Measurements from ENCODE around the gene CRB3.

The CRB3 gene

DNA sequence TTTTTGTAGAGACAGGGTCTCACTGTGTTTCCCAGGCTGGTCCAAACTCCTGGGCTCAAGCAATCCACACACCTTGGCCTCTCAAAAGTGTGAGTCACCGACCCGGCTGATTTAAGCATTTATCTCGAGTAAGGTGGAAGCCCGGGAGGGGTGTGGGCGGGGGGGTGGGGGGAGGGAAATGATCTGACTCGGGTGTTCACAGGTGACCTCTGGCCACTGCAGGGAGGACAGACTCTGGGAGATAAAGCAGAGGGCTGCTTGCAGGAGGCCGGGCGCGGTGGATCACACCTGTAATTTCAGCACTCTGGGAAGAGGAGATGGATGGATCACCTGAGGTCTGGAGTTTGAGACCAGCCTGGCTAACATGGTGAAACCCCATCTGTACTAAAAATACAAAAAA, 9.6 kb downstream of the CRB3 start:
- H3K4me3 Mint-ChIP-seq: no peak overlapping the region
- peaks cover 3% of the 10 kb centered on the region for H3K4me1 Mint-ChIP-seq (ENCODE audit: low read depth)
- H3K9me3 Mint-ChIP-seq (ENCODE audit: low read depth): no peaks in the 10 kb centered on the region
- no peaks in the 10 kb centered on the region for H3K27me3 Mint-ChIP-seq
- peaks cover 4% of the 10 kb centered on the region for H3K36me3 Mint-ChIP-seq
- no peak overlapping the region for H3K27ac Mint-ChIP-seq

DNA sequence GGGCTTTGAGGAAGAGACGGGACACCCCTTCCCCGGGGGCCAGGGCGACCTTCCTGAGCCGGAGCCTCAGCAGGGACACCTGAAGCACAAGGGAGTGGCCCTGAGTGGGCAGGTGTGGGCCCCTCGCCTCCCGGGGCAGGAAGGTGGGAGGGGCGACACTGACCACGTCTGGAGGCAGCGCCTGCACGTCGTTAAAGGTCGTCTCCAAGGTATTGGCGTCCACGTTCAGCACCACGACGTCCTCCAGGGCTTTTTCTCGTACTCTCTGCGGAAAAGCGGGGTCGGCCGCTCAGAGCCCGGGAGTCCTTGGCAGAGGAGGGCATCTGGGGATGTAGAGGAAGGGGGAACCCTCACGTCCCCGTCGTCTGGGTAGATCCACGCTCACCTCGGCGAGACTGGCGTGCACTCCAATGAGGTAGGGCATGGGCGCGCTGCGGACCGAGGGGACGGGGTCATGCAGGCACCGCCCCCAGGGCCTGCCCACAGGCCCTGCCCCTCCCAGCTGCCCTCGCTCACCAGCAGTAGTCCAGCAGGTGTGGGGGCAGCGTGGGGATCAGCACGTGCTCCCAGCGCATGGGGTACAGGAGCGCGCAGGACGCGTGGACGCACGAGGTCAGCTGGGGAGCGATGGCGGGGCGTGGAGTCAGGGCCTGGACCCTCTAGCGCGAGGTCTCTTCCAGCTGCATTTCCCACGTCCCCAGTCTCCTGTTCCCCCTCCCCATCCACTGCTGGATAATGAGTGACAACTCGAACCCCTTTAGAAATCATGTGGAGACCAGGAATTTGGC, 11.4 kb downstream of the CRB3 start:
- peaks cover 14% of the 10 kb centered on the region for H3K4me1 Mint-ChIP-seq (ENCODE audit: low read depth)
- H3K27ac Mint-ChIP-seq: no peak overlapping the region
- no peaks in the 10 kb centered on the region for H3K36me3 Mint-ChIP-seq
- H3K4me3 Mint-ChIP-seq: no peak overlapping the region
- H3K27me3 Mint-ChIP-seq: no peaks in the 10 kb centered on the region
- H3K9me3 Mint-ChIP-seq (ENCODE audit: low read depth): no peaks in the 10 kb centered on the region

DNA sequence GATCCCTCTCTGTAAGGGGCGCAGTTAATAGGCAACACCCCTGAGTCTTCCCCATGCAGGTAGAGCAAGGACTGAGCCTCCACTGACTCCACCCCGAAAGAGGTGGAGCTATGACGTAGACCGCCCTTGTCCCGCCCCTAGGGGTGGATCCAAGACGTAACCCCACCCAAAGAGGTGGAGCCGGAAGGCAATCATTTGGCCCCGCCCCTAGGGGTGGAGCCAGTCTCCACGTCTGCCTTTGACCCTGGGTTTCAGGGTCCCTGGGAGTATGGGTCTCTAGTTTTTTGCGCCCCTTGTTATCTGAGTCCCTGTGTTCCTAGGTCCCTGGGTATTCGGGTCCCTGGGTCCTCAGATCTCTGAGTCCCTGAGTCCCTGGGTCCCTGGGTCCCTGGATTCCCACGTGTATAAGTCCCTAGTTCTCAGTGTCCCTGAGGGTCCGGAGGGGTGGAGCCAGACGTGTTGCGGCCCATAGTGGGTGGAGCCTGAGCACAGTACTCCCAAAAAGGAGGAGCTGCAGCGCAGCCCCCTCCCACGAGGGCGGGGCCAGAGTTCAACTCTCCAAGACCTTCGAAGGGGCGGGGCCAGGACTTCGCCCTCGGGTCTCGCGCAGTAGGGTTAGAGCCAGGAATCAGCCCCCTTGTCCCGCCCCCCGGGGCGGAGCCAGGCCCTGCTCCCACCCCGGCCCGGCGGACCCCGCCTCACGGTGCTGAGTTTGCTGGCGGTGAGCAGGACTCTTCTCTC, 12.3 kb downstream of the CRB3 start:
- no peak overlapping the region for H3K4me3 Mint-ChIP-seq
- no peaks in the 10 kb centered on the region for H3K9me3 Mint-ChIP-seq (ENCODE audit: low read depth)
- peaks cover 21% of the 10 kb centered on the region for H3K4me1 Mint-ChIP-seq (ENCODE audit: low read depth)
- no peaks in the 10 kb centered on the region for H3K36me3 Mint-ChIP-seq
- H3K27ac Mint-ChIP-seq: no peak overlapping the region
- H3K27me3 Mint-ChIP-seq: no peaks in the 10 kb centered on the region

DNA sequence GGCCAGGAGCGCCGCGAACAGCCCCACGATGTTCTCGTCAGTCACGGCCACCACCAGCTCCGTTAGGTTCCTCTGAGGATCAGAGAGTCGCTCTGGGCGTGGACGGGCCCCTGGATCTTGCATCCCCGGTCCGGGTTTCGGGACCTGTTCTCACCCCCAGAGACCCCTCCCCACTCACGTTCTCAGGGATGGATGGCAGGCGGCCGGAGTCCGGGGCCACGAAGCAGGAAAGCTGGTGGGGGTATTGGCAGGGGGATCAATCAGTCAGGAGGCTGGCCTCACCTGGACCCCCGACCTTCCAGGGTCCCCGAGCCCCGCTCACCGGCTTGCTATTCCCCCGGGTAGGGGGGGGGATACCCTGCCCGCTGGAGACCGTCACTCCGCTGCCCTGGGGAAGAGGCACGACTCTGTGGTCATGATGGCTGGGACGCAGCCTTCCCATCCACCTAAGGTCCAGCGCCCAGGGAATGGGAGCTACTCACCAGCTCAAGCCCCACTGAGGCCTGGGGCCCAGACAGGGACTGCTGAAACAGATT, 12.9 kb downstream of the CRB3 start:
- H3K27ac Mint-ChIP-seq: no peak overlapping the region
- no peaks in the 10 kb centered on the region for H3K27me3 Mint-ChIP-seq
- no peak overlapping the region for H3K4me3 Mint-ChIP-seq
- peaks cover 25% of the 10 kb centered on the region for H3K4me1 Mint-ChIP-seq (ENCODE audit: low read depth)
- no peaks in the 10 kb centered on the region for H3K36me3 Mint-ChIP-seq
- H3K9me3 Mint-ChIP-seq (ENCODE audit: low read depth): no peaks in the 10 kb centered on the region

DNA sequence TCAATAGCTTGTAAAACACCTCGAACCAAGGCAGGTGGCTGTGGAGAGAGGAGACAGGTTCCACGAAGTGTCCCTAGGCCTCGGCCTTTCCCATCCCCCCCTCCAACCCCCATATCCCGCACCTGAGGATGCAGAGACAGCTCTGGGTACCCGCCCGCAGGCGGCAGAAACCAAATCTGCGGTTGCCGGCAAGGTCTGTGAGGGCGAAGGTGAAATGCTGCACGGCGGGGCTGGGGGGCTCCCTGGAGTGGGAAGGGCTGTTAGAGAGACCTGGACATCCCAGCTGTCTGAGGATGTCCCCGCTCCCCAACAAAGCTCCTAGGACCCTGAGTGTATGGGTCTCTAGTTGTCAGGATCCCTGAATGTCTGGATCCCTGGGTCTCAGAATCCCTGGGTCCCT, 14.7 kb downstream of the CRB3 start:
- Mint-ChIP-seq H3K9me3 (ENCODE audit: low read depth) (no peaks in the 10 kb centered on the region), H3K27ac (no peak overlapping the region)

DNA sequence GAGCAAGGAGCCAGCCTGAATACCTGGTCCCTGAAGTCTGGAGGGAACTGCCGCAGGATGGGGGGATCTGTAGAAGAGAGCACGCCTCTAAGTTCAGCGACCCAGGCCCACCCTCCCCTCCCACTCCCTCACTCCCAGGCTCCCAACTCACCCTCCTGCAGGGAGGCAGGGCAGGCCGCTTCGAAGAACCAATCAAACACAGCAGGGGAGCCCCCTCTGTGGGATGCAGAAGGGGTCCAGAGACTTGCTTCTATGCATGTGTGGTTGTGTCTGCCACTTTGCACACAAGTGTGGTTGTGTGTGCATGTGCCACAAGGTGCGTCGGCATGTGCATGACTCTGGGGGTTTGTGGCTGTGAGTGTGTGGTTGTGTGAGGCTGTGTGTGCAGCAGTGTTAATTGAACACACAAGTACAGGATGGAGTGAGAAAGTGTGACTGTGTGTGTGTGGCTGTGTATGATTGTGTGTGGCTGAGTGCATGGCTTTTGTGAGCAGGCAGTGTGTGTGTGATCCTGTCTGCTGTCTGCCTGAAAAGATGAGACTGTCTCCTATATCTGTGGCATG, 15.8 kb downstream of the CRB3 start:
- H3K36me3 Mint-ChIP-seq: no peaks in the 10 kb centered on the region
- no peaks in the 10 kb centered on the region for H3K27me3 Mint-ChIP-seq
- H3K4me1 Mint-ChIP-seq (ENCODE audit: low read depth): peaks cover 36% of the 10 kb centered on the region
- H3K4me3 Mint-ChIP-seq: peak overlapping the region; percentile 100
- no peaks in the 10 kb centered on the region for H3K9me3 Mint-ChIP-seq (ENCODE audit: low read depth)
- H3K27ac Mint-ChIP-seq: peak overlapping the region; percentile 97

More for the DNA sequence above, 14.7 kb downstream of the CRB3 start:
- peaks cover 36% of the 10 kb centered on the region for H3K4me1 Mint-ChIP-seq (ENCODE audit: low read depth)
- no peak overlapping the region for H3K4me3 Mint-ChIP-seq
- no peaks in the 10 kb centered on the region for H3K27me3 Mint-ChIP-seq
- H3K36me3 Mint-ChIP-seq: no peaks in the 10 kb centered on the region

DNA sequence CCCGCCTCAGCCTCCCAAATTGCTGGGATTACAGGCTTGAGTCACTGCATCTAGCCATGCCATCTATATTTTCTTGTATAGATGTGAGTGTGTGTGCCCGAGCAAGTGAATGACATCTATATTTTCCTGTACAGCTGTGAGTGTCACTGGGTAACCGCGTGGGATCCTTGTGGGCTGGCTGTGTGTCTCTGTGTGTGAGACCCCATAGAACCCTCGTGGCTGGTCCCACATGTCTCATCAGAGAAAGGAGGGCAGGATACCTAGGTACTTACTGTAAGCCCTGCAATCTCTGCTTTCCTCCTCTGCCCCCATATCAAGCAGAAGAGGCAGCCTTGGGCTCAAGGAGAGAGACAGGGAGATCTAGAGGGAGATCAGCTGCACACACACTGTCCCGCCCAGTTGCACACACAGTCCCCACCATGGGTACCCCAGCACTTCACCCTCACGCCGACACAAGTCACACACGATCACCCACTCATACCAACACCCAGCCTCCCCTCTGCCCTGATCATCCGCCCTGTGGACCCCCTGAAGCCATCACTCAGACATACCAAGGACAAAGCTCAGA, 16.9 kb downstream of the CRB3 start:
- Mint-ChIP-seq H3K27ac (peak overlapping the region; percentile 97), H3K36me3 (no peaks in the 10 kb centered on the region), H3K9me3 (ENCODE audit: low read depth) (no peaks in the 10 kb centered on the region), H3K4me1 (ENCODE audit: low read depth) (peaks cover 35% of the 10 kb centered on the region), H3K27me3 (no peaks in the 10 kb centered on the region), H3K4me3 (peak overlapping the region; percentile 100)

DNA sequence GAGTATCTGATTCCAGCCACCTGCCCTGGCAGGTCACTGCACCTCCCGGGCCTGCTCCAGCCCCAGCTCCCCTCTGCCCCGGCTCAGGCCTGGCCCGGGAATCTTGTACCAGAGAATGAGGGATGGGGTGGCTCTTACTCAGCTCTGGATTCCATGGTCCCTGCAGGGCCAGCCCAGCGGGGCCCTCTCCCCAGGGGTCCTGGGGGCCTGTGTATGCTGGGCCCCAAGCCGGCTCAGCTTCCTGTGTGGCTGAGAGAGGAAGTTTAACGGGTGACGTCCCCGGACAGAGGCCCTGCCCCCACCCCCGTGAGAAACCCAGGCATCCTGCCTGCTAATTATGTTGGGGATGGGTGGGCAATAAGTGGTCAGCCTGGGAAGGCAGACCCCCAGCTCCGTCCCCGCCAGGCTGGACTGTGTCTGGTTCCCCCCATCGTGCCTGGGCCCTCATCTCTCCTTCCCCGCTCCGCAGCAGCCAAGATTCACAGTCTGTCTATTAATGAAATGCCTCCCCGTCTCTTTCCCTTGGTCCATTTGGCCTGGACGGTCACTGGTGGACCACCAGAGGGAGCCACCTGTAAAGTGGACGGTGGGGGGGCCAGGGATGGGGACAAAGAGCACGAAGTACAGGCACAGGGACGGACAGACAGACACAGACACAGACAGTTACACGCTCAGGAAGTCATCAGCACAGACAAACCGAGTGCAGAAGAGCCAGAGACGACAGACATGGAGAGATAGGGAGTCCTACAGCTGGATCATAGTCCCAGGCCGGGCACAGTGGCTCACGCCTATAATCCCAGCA, 17.7 kb downstream of the CRB3 start, which contains the start of gene DENND1C:
Gene DENND1C, minus strand, starts transcription at position 247 of the 802 bp plus-strand sequence. Its CDS starts 92 bp downstream, at position 155.
- Mint-ChIP-seq H3K4me3 (peak within 1 kb of the TSS; percentile 100), H3K27ac (peak within 1 kb of the TSS; percentile 97), H3K4me1 (ENCODE audit: low read depth) (peaks cover 33% of the 10 kb centered on the region), H3K9me3 (ENCODE audit: low read depth) (no peaks in the 10 kb centered on the region), H3K36me3 (no peaks in the 10 kb centered on the region), H3K27me3 (no peaks in the 10 kb centered on the region)

DNA sequence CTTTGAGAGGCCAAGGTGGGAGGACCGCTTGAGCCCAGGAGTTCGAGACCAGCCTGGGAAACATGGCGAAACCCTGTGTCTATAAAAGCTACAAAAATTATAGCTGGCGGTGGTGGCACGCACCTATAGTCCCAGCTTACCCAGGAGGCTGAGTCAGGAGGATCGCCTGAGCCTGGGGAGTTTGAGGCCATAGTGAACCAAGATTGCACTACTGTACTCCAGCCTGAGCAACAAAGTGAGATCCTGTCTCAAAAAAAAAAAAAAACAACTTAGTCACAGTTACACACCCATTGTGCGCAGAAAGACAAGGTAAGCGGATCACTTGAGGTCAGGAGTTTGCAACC, 18.2 kb downstream of the CRB3 start:
- Mint-ChIP-seq H3K27ac (peak overlapping the region; percentile 97), H3K4me3 (peak overlapping the region; percentile 100), H3K36me3 (no peaks in the 10 kb centered on the region), H3K27me3 (no peaks in the 10 kb centered on the region), H3K4me1 (ENCODE audit: low read depth) (peaks cover 33% of the 10 kb centered on the region), H3K9me3 (ENCODE audit: low read depth) (no peaks in the 10 kb centered on the region)

DNA sequence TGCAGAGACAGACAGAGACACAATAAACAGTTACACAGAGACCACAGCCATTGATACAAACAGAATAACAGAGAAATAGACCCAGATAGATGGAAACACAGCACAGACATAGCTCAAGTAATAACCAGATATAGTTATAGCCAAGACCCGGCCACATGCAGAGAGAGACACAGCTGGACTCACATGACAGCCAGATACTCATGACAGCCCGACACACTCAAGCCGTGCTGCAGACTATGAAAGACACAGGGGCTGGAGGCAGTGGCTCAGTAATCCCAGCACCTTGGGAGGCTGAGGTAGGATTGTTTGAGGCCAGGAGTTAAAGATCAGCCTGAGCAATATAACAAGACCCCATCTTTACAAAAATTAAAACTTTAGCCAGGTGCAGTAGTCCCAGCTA, 19.2 kb downstream of the CRB3 start:
- Mint-ChIP-seq H3K27me3 (no peaks in the 10 kb centered on the region), H3K4me1 (ENCODE audit: low read depth) (peaks cover 33% of the 10 kb centered on the region), H3K27ac (peak overlapping the region; percentile 50), H3K9me3 (ENCODE audit: low read depth) (no peaks in the 10 kb centered on the region), H3K4me3 (peak overlapping the region; percentile 57), H3K36me3 (no peaks in the 10 kb centered on the region)

DNA sequence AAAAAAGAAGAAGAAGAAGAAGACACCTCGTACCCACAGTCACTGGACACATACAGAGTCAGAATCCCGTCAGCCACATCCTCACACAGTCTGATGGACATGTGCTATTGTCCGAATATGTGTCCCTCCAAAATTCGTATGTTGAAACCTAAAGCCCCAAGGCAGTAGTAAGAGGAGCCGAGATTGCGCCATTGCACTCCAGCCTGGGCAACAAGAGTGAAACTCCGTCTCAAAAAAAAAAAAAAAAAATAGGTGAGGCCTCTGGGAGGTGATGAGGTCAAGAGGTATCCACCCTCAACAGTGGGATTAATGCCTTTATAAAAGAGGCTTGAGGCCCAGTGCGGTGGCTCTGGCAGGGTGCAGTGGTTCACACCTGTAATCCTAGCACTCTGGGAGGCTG, 20.2 kb downstream of the CRB3 start:
- H3K9me3 Mint-ChIP-seq (ENCODE audit: low read depth): no peaks in the 10 kb centered on the region
- peaks cover 33% of the 10 kb centered on the region for H3K4me1 Mint-ChIP-seq (ENCODE audit: low read depth)
- H3K27me3 Mint-ChIP-seq: no peaks in the 10 kb centered on the region
- no peak overlapping the region for H3K4me3 Mint-ChIP-seq
- H3K27ac Mint-ChIP-seq: no peak overlapping the region
- H3K36me3 Mint-ChIP-seq: no peaks in the 10 kb centered on the region

DNA sequence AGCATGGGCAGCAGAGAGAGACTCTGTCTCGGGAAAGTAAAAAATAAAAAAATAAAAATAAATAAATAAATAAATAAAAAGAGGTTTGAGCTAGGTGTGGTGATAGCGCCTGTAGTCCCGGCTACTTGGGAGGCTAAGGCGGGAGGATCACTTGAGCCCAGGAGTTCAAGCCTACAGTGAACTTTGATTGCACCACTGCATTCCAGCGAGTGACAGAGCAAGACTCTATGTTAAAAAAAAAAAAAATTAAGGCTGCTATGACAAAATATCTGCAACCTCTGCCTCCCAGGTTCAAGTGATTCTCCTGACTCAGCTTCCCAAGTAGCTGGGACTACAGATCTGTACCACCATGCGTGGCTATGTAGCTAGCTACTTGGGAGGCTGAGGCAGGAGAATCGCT, 20.8 kb downstream of the CRB3 start:
- Mint-ChIP-seq H3K4me3 (no peak overlapping the region), H3K27ac (no peak overlapping the region), H3K27me3 (no peaks in the 10 kb centered on the region), H3K36me3 (no peaks in the 10 kb centered on the region), H3K4me1 (ENCODE audit: low read depth) (peaks cover 29% of the 10 kb centered on the region), H3K9me3 (ENCODE audit: low read depth) (no peaks in the 10 kb centered on the region)

DNA sequence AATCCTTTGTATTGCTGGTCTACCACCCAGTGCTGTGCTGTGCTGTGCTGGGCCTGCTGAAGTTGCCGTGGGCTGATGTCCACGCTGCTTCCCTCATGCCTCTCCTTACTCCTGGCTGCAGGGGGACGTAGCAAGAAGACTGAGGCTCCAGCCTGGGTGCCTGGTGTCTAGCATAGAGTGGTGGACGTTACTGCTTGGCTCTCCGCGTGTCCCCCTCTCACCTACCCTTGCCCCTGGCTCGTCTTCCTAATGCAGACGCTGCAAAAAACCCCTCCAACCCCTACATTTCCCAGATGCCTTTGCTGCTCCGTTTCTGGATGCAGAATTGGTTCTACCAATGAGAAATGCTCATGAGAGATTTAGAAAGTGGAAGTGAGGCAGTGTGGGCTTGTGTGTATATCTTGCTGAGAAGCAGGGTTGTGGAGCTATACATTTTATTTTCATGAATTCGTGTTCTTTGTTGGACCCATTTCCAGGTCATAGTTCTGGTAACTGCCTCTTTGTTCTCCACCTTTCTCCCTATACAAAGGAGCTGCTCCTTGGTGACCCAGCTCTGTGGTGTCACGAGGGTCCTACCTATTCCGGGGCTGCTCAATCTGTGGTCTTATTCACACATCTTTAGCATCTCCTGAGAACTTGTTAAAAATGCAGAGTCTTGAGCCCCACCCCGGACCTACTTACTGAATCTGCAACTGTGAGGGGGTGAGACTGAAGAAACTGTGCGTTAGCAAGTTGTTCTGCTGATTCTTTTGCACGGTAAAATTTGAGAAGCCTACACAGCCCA, 25.4 kb downstream of the CRB3 start:
- Mint-ChIP-seq H3K4me1 (ENCODE audit: low read depth) (no peaks in the 10 kb centered on the region), H3K4me3 (peak overlapping the region; percentile 40), H3K36me3 (peaks cover 1% of the 10 kb centered on the region), H3K27me3 (no peaks in the 10 kb centered on the region), H3K27ac (no peak overlapping the region), H3K9me3 (ENCODE audit: low read depth) (no peaks in the 10 kb centered on the region)

DNA sequence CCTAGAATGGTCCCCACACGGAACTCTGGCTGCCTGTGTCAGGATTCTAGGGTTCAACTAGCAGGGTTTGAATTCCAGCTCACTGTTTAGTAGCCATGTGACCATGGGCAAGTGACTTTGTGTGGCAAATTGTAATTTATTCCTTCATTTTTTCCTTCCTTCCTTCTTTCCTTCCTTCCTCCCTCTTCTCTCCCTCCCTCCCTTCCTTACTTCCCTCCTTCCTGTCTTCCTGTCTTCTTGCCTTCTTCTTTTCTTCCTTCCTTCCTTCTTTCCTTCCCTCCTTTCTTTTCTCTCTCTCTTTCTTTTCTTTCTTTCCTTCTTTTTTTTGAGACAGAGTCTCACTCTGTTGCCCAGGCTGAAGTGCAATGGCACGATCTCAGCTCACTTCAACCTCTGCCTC, 26.1 kb downstream of the CRB3 start:
- Mint-ChIP-seq H3K27me3 (no peaks in the 10 kb centered on the region), H3K36me3 (peaks cover 4% of the 10 kb centered on the region), H3K4me1 (ENCODE audit: low read depth) (no peaks in the 10 kb centered on the region), H3K4me3 (peak overlapping the region; percentile 40), H3K27ac (no peak overlapping the region), H3K9me3 (ENCODE audit: low read depth) (no peaks in the 10 kb centered on the region)

Measured in activated naive CD8-positive, alpha-beta T cell (primary cell).